ENCODE measurements around the gene FAM167B. TPM values are rescaled to one million over a fixed set of nuclear protein-coding genes. Genes with fewer than 3 reads are reported as not detected.

FAM167B gene
- 1 to 10 TPM in 1 of 3 donors, under 1 TPM in 2; 0.54 to 1.3 (median 0.80) TPM for total RNA-seq
- 0.56 TPM for total RNA-seq (2013)

DNA sequence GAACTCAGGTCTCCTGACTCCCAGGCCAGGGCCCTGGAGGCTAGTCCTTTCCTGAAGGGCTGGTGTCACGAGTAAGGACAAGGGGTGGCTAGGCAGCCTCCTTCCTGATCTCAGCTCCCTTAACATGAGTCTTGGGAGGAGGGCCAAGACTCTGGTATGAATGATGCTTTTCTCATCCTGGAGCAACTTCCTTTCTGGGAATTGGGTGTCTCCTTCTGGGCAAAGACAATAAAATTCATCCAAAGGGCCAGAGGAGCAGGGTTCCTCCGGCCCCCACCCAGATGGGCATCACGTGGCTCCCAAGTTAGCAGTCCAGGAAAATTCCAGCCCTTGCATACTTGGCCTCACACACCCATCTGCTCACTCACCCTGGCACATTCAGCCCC lies at the start of gene FAM167B:
FAM167B (plus strand) TSS at position 335 of the 386 bp plus-strand sequence. CDS start 200 bp downstream, outside the sequence.
- Histone ChIP-seq H3K9me3 (ENCODE audit: control insufficient read depth, insufficient read depth, low read length) (no peaks in the 10 kb centered on the region), H3K27me3 (ENCODE audit: control insufficient read depth, insufficient read depth, low read length) (no peaks in the 10 kb centered on the region), H3K27ac (ENCODE audit: low read length) (peak within 1 kb of the TSS; percentile 51), H3K4me3 (ENCODE audit: low read length) (no peak within 1 kb of the TSS), H3K36me3 (ENCODE audit: control insufficient read depth, insufficient read depth, low read length) (no peaks in the 10 kb centered on the region), H3K4me1 (ENCODE audit: control insufficient read depth, insufficient read depth, low read length) (peaks cover 52% of the 10 kb centered on the region)
- Mint-ChIP-seq H3K4me1 (peaks cover 39 to 55% of the 10 kb centered on the region in 2 donors), H3K36me3 (no peaks in the 10 kb centered on the region), H3K27me3 (ENCODE audit: low read depth in 2 of 2) (no peaks in the 10 kb centered on the region), H3K9me3 (no peaks in the 10 kb centered on the region), H3K27ac (peak within 1 kb of the TSS; percentile 93 to 96), H3K4me3 (peak within 1 kb of the TSS; percentile 75)
- TF ChIP-seq, protein P1, sequence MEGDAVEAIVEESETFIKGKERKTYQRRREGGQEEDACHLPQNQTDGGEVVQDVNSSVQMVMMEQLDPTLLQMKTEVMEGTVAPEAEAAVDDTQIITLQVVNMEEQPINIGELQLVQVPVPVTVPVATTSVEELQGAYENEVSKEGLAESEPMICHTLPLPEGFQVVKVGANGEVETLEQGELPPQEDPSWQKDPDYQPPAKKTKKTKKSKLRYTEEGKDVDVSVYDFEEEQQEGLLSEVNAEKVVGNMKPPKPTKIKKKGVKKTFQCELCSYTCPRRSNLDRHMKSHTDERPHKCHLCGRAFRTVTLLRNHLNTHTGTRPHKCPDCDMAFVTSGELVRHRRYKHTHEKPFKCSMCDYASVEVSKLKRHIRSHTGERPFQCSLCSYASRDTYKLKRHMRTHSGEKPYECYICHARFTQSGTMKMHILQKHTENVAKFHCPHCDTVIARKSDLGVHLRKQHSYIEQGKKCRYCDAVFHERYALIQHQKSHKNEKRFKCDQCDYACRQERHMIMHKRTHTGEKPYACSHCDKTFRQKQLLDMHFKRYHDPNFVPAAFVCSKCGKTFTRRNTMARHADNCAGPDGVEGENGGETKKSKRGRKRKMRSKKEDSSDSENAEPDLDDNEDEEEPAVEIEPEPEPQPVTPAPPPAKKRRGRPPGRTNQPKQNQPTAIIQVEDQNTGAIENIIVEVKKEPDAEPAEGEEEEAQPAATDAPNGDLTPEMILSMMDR (IDR thresholded peaks at IDR 0.05) = no peak
- WGBS (ENCODE audit: insufficient coverage) = 94% methylated on average over 3 of the region's 3 CpGs
- intact Hi-C loops (cut with micrococcal nuclease) = no loop called here
- DNase-seq (peak in 1 of 2 donors; percentile 14), ATAC-seq (no peak)

DNA sequence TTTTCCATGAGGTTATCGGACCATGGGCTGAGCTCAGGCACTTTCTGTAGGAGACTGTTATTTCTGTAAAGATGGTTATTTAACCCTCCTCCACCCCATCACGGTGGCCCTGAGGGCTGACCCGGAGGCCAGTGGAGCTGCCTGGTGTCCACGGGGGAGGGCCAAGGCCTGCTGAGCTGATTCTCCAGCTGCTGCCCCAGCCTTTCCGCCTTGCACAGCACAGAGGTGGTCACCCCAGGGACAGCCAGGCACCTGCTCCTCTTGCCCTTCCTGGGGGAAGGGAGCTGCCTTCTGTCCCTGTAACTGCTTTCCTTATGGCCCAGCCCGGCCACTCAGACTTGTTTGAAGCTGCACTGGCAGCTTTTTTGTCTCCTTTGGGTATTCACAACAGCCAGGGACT lies 49.2 kb upstream of the FAM167B start:
- Histone ChIP-seq H3K27ac (ENCODE audit: low read length) (no peak overlapping the region), H3K36me3 (ENCODE audit: control insufficient read depth, insufficient read depth, low read length) (peaks cover 38% of the 10 kb centered on the region), H3K4me3 (ENCODE audit: low read length) (no peak overlapping the region), H3K27me3 (ENCODE audit: control insufficient read depth, insufficient read depth, low read length) (no peaks in the 10 kb centered on the region), H3K4me1 (ENCODE audit: control insufficient read depth, insufficient read depth, low read length) (peaks cover 67% of the 10 kb centered on the region), H3K9me3 (ENCODE audit: control insufficient read depth, insufficient read depth, low read length) (no peaks in the 10 kb centered on the region)
- Mint-ChIP-seq H3K4me3 (no peak overlapping the region), H3K36me3 (peaks cover 12% of the 10 kb centered on the region), H3K27ac (peak overlapping the region; percentile 53 to 79), H3K4me1 (peaks cover 47 to 56% of the 10 kb centered on the region in 2 donors), H3K9me3 (no peaks in the 10 kb centered on the region), H3K27me3 (ENCODE audit: low read depth in 2 of 2) (no peaks in the 10 kb centered on the region)
- DNase-seq (no peak), ATAC-seq (no peak)
- TF ChIP-seq, protein P1 (IDR thresholded peaks at IDR 0.05) = no peak
- intact Hi-C loops (cut with micrococcal nuclease) = no loop called here
- 98% methylated on average over 5 of the region's 6 CpGs for WGBS (ENCODE audit: insufficient coverage)

DNA sequence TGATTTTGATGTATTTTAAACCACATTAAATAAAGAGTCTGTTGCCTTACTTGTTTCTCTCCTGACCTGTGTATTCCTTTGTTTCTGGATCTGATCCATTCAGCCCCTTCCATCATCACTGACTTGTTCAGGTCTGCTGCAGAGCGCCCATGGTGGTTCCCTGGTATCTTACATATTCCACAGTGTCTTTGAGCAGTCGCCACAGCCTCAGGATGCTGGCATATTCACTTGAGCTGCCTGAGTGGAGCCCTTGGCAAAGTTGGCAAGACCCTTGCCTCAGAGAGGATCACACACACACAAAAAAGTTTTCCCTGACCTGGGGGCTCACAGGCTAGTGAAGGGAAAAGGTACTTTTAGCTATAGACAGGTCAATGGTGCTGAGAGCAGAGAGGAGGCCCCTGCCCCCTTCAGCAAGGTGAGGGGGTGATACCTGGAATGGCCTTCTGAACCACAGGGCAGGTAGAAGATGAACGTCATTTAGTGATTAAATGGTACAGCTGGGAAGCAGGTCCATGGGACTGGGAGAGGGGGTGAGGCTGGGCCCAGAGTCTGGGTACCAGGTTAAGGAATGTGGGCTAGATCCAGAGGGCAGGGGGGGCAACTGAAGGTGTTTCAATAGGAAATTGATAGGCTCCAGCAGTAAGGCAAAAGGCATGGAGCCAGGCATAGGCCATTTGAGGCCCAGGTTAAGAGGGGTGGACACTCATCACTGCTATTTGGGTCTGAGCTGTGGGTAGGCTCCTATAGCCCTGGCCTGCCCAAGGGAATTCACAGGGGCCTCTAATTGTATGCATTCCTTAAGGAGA lies 48.6 kb upstream of the FAM167B start:
- peak overlapping the region; percentile 7 for H3K4me3 Mint-ChIP-seq
- H3K4me1 ChIP-seq (ENCODE audit: control insufficient read depth, insufficient read depth, low read length) = peaks cover 68% of the 10 kb centered on the region

More for the DNA sequence above, 48.6 kb upstream of the FAM167B start:
- WGBS (ENCODE audit: insufficient coverage) = 94% methylated on average over 3 of the region's 3 CpGs
- H3K4me1 Mint-ChIP-seq = peaks cover 50 to 60% of the 10 kb centered on the region in 2 donors
- Histone ChIP-seq H3K9me3 (ENCODE audit: control insufficient read depth, insufficient read depth, low read length) (no peaks in the 10 kb centered on the region), H3K27ac (ENCODE audit: low read length) (no peak overlapping the region), H3K27me3 (ENCODE audit: control insufficient read depth, insufficient read depth, low read length) (no peaks in the 10 kb centered on the region), H3K36me3 (ENCODE audit: control insufficient read depth, insufficient read depth, low read length) (peaks cover 32% of the 10 kb centered on the region), H3K4me3 (ENCODE audit: low read length) (no peak overlapping the region)
- no peaks in the 10 kb centered on the region for H3K9me3 Mint-ChIP-seq
- DNase-seq (no peak), ATAC-seq (no peak)
- intact Hi-C loops (cut with micrococcal nuclease) = no loop called here
- H3K27me3 Mint-ChIP-seq (ENCODE audit: low read depth in 2 of 2) = no peaks in the 10 kb centered on the region
- H3K36me3 Mint-ChIP-seq = peaks cover 7% of the 10 kb centered on the region
- TF ChIP-seq, protein P1 (IDR thresholded peaks at IDR 0.05) = no peak
- peak overlapping the region; percentile 41 to 72 for H3K27ac Mint-ChIP-seq
